ENCODE data around the gene CCDC6. TPM values are rescaled to one million over a fixed set of nuclear protein-coding genes. Genes with fewer than 3 reads are reported as not detected.

CCDC6 gene
- total RNA-seq, 2 donors from 2014 or later: 60.4 to 64.3 TPM

DNA sequence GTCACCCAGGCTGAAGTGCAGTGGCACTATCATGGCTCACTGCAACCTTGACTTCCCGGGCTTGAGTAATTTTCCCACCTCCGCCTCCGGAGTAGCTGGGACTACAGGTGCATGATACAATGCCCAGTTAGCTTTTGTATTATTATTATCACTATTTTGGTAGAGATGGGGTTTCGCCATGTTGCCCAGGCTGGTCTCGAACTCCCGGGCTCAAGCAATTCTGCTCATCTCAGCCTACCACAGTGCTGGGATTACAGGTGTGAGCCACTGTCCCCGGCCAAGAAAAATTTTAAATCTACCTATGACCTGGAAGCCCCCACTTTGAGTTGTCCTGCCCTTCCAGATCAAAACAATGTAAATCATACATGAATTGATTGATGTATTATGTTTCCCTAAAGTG, 38.8 kb downstream of the CCDC6 start:
- intact Hi-C loops (cut with DNase I): no loop called here
- no peak for DNase-seq (ENCODE audit: low spot score)

DNA sequence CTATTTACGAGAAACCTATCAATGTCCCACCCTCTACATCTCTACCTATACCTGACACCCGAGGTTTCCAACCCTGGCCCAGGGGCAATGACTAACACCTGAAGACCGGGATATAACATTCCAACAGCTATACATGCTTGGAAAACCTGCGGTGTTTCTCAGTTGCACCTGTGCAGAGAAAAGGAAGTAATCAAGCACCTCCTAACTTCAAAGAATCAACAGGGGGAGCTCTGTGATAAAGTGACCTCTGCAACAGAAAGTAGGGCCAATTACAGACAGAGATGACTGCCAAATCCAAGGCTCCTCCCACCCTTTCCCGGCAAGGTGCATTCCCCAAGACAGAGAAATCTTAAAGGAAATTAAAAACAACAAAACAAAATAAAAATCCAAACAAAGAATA, 41.3 kb downstream of the CCDC6 start:
- DNase-seq (ENCODE audit: low spot score): no peak
- intact Hi-C loops (cut with DNase I): no loop called here

DNA sequence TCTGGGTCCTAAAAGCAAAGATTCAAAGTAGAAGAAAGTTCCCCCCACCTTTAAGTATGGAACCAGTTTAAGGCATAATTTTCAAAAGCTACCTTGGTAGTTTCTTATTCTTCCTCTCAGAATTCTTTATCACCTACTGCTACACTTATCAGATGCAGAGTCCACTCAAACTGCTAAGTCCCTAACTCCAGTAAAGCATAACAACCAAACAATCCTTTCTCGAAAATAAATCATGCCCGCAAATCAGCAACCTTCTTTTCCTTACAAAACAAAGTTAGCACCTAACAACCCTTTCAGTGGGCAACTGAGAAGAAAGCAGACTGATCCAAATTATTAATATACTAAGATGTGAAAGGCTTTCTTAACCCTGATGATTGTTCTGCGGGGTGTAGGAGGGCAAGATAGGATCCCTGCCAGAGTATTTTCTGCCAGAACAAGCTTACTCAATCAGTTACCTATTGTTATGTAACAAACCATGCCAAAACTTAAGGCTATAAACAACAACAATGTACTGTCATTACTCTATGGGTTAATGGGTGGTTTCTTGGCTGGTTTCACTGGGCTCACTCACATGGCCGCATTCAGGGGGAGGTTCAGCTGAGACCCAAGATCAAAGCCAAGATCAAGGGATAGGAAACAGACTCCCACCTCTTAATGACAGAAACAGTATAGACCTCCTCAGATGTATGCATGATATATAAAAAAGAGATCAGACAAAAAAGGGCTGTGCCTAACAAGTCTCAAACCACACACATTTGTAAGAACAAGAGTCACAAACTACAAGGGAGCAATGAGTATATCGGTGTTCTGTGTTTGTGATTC, 42.0 kb downstream of the CCDC6 start:
- intact Hi-C loops (cut with DNase I): no loop called here
- no peak for DNase-seq (ENCODE audit: low spot score)

DNA sequence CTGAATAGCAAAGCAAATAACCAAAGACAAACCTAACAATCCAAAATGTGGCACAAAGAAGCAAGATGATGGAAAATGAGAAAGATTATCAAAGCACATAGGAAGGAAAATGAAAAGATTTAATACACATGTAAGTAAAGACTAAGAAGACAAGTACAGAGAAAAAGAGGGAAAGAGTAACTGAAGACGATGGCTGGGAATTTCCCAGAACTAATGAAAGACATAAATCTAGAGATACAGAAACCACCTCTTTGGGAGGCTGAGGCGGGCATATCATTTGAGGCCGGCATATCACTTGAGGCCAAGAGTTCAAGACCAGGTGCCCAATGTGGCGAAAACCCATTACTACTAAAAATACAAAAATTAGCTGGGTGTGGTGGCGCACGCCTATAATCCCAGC, 46.8 kb downstream of the CCDC6 start:
- intact Hi-C loops (cut with DNase I): no loop called here
- DNase-seq (ENCODE audit: low spot score): no peak

DNA sequence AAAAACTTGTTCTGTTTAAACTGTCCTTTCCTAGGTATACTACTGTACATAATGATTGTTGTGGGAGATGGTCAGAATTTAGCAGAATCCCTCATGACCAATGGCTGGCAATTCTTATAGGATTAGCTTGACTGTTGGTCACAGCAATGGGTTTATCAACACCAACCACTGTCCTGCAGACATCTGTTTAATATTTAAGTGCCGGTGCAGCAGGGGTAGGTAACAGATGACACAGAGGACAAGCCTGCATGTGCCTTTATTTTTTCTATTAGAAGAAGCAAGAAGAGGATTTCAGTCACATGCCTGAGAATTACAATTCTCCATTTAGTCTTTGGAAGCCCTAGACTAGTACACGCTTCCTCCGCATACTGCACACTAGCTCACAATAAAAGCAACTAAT, 48.4 kb downstream of the CCDC6 start:
- no peak for DNase-seq (ENCODE audit: low spot score)
- intact Hi-C loops (cut with DNase I): no loop called here

DNA sequence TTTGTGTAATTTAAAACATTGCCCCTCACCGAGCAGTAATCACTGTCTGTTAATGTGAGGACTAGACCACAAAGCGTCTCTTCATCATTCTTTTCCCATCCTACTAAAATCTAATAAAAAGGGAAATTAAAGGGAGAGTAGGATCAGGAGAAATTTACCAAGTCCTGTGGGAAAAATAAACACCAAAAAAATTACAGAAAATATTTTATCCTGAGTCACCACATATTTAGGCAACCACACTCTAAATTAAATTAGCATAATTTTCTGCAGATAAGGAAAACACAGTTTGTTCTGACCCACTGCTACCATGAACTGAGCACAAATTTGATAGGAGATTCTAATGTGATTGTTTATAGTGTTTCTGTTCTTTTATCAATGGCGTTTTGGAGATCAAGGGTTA, 49.3 kb downstream of the CCDC6 start:
- DNase-seq (ENCODE audit: low spot score): no peak
- intact Hi-C loops (cut with DNase I): no loop called here

DNA sequence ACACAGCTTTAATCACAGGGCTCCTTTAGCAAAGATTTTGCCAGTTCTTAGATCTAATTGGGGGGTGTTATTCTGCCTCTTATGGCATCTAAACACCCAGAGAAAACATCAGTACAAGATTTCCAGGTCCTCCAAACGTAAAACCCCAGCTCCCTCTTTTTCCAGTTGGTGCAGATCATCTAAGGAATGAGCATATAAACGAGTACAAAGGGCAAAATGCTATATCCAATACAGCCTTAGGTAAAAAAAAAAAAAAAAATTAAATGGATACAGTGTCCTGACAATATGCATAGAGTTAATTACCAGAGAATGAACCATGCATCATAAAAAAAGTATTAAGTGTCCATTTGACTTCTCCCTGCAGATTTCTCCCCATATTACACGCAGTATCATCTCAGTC, 50.3 kb downstream of the CCDC6 start:
- DNase-seq (ENCODE audit: low spot score): no peak
- intact Hi-C loops (cut with DNase I): no loop called here

DNA sequence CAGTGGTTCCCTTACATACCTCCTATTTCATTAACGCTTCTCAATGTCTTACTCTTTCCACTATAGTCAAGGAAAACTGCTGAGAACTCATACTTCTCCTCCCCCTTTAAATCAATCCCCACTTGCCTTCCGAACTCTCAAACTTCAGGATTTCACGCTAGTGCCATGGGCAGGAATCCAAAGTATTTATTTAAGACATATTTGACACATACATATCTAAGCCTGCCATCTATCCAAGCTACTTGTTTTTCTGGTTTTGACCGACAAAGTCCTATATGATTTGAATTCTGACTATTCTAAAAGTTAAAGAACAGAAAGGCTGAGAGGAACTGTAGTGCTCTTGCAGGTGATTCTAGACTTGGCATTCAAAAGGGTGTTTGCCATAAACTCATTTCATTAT, 51.8 kb downstream of the CCDC6 start:
- intact Hi-C loops (cut with DNase I): no loop called here
- no peak for DNase-seq (ENCODE audit: low spot score)

DNA sequence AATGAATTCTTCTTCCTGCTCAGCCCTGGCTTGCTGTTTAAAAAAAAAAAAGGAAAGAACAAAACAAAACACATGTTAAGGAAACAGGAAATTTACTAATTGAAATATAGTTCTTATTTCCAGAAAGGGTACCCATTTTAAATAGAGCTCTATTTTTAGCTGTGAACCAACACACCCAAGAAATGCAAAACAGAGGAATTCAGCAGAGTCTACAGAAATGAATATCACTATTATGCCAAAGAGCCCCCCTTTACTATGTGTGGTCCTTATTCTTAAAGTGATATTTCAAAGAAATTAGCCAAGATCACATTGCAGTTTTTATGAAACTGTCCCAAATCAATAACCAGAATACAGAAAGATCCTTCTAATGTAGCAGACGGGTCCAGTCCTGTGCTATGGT, 53.7 kb downstream of the CCDC6 start:
- intact Hi-C loops (cut with DNase I): no loop called here
- DNase-seq (ENCODE audit: low spot score): no peak

DNA sequence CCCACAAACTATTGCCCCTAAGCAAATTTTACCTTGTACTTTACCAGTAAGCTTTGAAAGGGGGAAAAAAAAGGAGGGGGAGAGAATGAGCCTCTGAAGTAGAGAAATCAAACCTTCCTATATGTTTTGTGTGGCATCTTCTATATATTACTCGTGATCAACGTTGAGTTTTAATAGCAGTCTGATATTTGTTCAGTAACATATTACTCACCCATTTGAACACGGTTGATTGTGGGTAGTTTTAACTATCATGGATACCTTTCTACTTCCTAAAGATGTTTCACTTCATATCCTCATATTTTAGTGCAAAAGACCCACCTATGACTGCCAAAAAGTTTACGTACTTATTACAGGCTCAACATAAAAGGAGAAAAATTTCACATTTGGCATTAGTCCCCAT, 54.5 kb downstream of the CCDC6 start:
- intact Hi-C loops (cut with DNase I): no loop called here
- DNase-seq (ENCODE audit: low spot score): no peak

DNA sequence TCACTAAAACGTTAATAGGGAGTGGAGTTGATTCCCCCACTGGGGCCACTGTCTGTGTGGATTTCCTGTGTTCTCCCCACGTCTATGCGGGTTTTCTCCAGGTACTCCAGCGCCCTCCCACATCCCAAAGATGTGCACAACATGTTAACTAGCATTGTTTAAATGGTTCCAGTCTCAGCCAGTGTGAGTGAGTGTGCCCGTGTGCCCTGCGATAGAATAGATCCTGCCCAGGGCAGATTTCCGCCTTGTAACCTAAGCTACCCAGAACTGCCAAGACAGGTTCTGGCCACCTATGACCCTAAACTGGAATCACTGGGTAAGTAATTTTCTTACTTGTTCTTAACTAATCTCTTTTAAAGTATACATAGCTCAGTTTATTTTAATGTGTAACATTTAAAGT, 58.5 kb downstream of the CCDC6 start:
- intact Hi-C loops (cut with DNase I): loop anchor here in 1 of 2 donors (10.0 kb wide), 1 partner anchor 57 kb away; the partner anchor contains the start of gene CCDC6
- DNase-seq (ENCODE audit: low spot score): no peak

DNA sequence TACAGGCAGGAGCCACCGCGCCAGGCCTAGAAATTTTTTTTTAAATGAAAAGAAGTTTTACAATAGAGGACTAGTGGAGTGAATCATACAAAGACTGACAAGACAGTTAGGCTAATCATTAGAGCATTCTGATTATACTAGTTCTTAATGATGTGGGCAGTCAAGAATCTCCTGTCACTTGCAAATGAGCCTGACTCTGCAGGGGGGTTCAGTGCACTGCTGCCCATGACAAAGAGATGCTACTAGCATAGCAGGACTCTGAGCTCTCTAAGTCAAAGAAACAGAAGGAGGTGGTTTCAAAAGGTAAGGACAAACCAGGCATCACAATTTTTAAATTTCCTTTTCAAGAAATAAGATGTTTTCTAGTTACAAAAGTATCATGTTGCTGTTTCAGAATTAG, 59.0 kb downstream of the CCDC6 start:
- intact Hi-C loops (cut with DNase I): loop anchor here in 1 of 2 donors (10.0 kb wide), 1 partner anchor 57 kb away; the partner anchor contains the start of gene CCDC6
- no peak for DNase-seq (ENCODE audit: low spot score)

DNA sequence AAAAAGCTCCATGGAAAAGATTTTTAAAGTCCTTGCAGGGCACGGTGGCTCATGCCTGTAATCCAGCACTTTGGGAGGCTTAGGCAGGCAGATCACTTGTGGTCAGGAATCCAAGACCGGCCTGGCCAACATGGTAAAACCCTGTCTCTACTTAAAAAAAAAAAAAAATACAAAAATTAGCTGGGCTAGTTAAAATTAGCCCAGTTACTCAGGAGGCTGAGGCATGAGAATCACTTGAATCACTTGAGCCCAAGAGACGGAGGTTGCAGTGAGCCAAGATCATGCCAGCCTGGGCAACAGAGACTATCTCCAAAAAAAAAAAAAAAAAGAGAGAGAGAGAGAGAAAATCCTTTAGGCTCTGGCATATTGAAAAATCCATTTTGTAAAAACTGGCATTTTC, 61.9 kb downstream of the CCDC6 start:
- DNase-seq (ENCODE audit: low spot score): no peak
- intact Hi-C loops (cut with DNase I): loop anchor here in 1 of 2 donors (10.0 kb wide), 1 partner anchor 60 kb away; the partner anchor contains the start of gene CCDC6

DNA sequence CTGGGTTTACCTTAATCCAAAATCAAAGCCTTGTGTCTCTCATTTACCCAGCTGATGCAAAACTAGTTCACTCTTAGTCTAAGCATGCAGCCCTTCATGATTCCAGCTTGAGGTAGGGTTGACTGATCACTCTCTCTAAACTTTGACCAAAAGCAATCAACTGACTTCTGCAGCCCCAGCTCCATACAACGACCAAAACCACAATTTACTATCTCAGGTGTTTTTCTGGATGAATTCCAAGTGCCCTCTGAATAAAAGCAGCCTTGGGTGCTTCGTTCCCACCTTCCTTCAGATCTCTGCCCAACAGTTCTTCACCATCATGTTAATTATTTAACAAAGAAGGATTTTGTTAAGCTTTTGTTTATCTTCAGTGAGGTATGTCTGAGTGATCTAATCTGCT, 62.6 kb downstream of the CCDC6 start:
- intact Hi-C loops (cut with DNase I): loop anchor here in 1 of 2 donors (10.0 kb wide), 1 partner anchor 61 kb away; the partner anchor contains the start of gene CCDC6
- DNase-seq (ENCODE audit: low spot score): no peak

DNA sequence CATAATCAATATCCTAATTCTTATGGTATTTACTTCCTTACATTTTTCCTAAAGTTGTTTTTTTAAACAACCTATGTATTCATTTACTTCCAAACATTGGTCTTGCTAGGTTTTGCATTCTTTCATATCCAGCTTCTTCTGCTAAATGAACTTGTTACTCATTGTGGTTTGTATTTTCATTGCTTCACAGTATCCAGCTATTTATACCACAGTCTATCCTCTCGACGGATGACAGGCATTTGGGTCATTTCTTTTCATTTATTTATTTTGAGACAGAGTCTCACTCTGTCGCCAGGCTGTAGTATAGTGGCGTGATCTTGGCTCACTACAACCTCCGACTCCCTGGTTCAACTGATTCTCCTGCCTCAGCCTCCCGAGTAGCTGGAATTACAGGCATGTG, 66.8 kb downstream of the CCDC6 start:
- intact Hi-C loops (cut with DNase I): loop anchor here in 1 of 2 donors (10.0 kb wide), 1 partner anchor 215 kb away; no protein-coding TSS in a partner anchor
- DNase-seq (ENCODE audit: low spot score): no peak

DNA sequence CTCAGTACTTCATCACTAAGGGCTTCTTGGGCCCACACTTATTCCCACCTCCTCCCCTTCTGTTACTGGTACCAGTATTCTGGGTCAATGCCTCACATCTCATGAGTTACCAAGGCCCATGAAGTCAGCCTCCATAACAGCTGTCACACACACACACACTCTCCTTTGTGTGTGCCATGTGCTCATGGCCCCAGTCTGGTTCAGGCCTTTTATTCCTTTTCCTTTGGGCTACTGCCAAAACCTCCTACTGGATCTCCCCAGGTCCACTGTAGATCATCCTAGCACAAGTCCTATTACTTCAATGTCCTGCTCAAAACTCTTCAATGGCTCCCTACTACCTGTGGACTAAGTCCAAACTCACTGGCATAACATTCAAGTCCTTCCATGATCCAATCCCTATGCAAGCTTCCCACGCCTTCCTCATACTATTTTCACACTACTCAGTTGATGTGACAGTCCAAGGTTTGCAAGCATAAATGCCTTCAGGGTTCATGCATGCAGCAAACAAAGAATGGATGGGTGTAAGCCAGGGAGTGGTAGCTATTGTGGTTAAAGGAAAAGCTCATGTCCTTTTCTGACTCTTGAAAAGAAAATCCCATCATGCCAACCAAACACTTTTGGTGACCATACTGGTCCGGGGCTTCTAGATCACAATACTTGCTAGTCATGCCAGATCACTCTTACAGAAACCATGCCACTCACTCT, 68.1 kb downstream of the CCDC6 start:
- intact Hi-C loops (cut with DNase I): loop anchor here in 1 of 2 donors (10.0 kb wide), 1 partner anchor 213 kb away; no protein-coding TSS in a partner anchor
- no peak for DNase-seq (ENCODE audit: low spot score)

DNA sequence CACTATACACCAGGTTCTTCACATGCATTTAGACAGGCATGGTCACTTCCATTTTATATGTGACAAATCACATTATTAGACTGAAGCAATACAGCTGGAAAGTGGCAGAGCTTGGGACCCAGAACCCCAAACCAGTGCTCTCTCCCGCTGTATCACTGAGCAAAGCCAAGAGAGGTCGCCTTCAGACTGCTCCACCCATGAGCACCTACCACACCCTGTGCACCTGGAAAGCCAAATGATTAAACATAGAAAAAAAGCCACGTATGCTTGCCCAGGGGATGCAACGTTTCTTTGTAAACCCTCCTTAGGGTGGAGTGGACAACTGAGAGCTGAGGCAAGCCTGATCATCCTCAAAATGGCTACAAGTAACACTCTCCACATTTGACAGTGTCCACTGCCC, 72.5 kb downstream of the CCDC6 start:
- intact Hi-C loops (cut with DNase I): loop anchor here (5.0 to 10.0 kb wide), 2 partner anchors 48 to 209 kb away; no protein-coding TSS in a partner anchor
- no peak for DNase-seq (ENCODE audit: low spot score)

DNA sequence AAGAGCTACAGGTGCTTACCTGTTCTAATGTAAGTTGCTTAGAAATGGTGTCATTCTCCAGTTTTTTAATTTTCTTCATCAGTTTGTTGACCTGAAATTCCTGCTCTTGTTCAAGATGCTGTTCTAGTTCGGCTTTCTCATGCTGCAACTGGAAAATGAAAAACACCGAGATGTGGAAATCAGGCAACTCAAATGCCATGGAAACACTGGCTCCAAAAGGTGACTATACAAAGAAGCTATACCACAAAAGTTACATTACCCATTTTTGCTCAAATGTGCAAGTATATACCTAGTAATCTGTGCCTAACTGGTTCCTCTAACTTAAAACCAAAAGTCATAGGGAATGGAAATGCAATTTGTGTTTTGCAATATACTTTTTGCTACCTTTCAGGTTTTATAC, 73.8 kb downstream of the CCDC6 start:
- intact Hi-C loops (cut with DNase I): loop anchor here (5.0 to 10.0 kb wide), 2 partner anchors 50 to 208 kb away; no protein-coding TSS in a partner anchor
- DNase-seq (ENCODE audit: low spot score): no peak

DNA sequence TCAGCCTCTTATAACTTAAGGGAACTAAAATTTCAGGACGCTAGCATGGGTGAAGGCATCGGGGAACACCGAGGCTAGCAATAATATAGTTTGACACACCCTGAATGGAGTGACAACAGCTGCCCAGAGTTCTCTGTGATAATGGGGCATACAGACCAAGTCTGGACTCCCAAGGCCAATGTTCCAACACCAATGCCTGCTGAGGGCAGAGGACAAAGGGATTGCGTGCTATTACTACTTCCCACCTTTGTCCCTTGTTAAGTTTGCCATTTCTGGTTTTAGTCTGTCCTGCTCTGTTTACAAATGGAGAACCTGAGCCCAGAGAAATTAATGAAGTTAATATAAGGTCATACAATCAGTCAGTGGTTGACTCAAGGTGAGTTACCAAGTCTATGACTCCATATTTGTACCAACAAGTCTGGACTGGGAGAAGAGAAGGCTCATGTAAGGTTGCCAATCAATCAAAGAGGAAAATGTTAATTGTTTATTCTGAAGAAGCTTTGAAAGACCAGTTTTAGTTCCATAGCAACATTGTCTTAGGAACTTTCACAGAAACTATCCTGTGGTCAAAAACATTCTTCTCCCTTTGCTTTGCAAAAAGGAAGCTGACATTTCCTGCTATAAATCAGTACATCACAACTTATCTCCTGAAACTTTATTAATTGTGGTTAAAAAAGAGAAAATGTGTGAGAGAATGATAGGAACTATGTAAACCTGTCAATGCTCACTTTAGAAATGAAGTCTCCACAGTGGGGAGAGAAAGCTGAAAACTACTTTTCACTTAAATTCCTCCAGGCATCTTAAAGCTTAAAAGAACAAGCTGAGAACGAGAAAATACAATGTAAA, 74.5 kb downstream of the CCDC6 start:
- no peak for DNase-seq (ENCODE audit: low spot score)
- intact Hi-C loops (cut with DNase I): loop anchor here (5.0 to 10.0 kb wide), 2 partner anchors 50 to 207 kb away; no protein-coding TSS in a partner anchor

Data from posterior vena cava (tissue), 2 donors.